Spleen (tissue), 7 donors: ENCODE results near the gene PWP2.

Source experiments
- POLR2A ChIP-seq, 3 donors: fragments of 450-650 bp; IDR thresholded peaks; one replicate each; pipeline ENCODE4 v1.5.1; 2017; ENCODE audit warnings: antibody characterized with exemption in 3 of 3, mild to moderate bottlenecking in 1 of 3
- TF ChIP-seq, protein P1 (sequence below), 11 experiments: fragments of 200-600 bp in 7 of 11; fragments of 450-650 bp in 4 of 11; sonication (generic) in 4 of 11; IDR thresholded peaks in 8 of 11; conservative IDR thresholded peaks in 3 of 11; 1 replicate in 7 of 11; 2 replicates in 4 of 11; pipeline versions ENCODE4 v1.4.0 to v1.8.0; 2016 to 2021; ENCODE audit warnings: antibody characterized with exemption in 11 of 11, inconsistent platforms in 4 of 11, mild to moderate bottlenecking in 1 of 11
- donor health status: DM: no; HTN: no; CAD: no; lungs with moderate emphysema.
- donor health status: DM: no; HTN: no; CAD: no.
- donor health status: DM: no; HTN: no; CAD: no.

DNA sequence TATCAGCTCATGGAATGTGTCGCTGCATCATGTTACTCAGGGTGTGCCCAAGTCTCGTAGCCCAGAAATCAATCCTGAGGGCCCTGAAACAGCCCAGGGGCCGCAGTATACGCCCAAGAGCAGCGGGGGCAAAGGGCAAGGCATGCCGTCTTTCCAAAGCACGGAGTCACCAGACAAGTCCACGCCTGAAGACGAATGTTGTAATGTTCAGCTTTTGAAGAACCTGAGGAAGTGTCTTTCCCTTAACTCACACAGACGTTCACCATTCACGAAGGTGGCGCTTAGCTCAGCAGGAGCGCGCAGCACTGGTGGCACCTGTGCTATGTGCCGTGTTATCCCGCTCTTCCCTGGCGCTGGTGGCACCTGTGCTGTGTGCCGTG, 18.8 kb upstream of the PWP2 start:
- TF ChIP-seq POLR2A (IDR thresholded peaks at IDR 0.05): no peak
- TF ChIP-seq, protein P1, sequence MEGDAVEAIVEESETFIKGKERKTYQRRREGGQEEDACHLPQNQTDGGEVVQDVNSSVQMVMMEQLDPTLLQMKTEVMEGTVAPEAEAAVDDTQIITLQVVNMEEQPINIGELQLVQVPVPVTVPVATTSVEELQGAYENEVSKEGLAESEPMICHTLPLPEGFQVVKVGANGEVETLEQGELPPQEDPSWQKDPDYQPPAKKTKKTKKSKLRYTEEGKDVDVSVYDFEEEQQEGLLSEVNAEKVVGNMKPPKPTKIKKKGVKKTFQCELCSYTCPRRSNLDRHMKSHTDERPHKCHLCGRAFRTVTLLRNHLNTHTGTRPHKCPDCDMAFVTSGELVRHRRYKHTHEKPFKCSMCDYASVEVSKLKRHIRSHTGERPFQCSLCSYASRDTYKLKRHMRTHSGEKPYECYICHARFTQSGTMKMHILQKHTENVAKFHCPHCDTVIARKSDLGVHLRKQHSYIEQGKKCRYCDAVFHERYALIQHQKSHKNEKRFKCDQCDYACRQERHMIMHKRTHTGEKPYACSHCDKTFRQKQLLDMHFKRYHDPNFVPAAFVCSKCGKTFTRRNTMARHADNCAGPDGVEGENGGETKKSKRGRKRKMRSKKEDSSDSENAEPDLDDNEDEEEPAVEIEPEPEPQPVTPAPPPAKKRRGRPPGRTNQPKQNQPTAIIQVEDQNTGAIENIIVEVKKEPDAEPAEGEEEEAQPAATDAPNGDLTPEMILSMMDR (IDR thresholded peaks at IDR 0.05 in 8 of 11, conservative IDR thresholded peaks at IDR 0.05 in 3 of 11): no peak
